K562 (cell line): ENCODE data around the gene WTIP.

Source experiments
- BRCA1 ChIP-seq, 2 experiments: fragments of 450-650 bp in 1 of 2; sonication (generic) in 1 of 2; formaldehyde crosslinking in 1 of 2; IDR thresholded peaks; 2 replicates each; pipeline versions ENCODE4 v1.5.0 to v1.6.1; 2017 to 2020; ENCODE audit warnings: mild to moderate bottlenecking in 1 of 2, missing genetic modification reagents in 1 of 2
- RCOR1 ChIP-seq, 2 experiments: IDR thresholded peaks; 2 replicates each; pipeline ENCODE4 v1.6.1; 2012; ENCODE audit warnings: low read depth in 2 of 2, low read length in 2 of 2, borderline replicate concordance in 1 of 2, improper control_type of control experiment in 1 of 2

- TF ChIP-seq BRCA1 (IDR thresholded peaks at IDR 0.05) (no peak), BRCA1 (CRISPR knock-in tag; IDR thresholded peaks at IDR 0.05) (no peak), RCOR1 (IDR thresholded peaks at IDR 0.05; ENCODE audit: borderline replicate concordance in 1 of 2, low read depth in 2 of 2, low read length in 2 of 2) (no peak)
These were observed 74.9 kb downstream of the WTIP start for GRCh38 chr19:34556488-34556887.
